ENCODE measurements around the gene TFEC. TPM values are rescaled to one million over a fixed set of nuclear protein-coding genes. Genes with fewer than 3 reads are reported as not detected.

The TFEC gene
- total and polyA plus RNA-seq, 2 experiments from 2014 or later, result not detected

DNA sequence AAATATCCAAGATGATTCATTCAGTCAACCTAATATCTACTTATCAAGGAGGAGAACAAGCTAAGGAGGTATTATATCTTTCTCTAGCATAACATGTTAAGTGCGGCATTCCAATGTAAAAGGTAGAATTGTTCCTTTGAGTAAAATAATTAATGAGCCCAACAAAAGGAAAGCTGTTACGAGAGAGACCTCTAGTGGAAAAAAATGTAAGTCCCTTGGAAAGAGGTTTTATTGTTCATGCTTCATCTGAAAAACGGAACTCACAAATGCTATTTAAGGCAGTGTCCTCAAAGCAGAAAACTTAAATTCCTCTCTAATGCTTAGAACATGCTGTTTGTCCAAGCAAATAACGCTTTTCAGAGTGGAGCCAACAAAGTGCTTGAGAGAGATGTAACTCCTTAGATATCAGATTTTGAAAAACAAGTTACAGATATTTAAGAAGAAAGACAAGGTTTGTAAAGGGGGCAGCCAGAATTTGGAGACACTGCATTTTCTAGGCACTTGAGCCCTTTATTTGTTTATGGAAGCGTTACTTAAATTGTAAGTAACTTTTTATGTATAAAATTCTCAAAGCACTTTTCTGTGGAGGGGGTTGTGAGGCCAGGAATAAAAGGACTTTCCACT lies 119.9 kb downstream of the TFEC start:
- TF ChIP-seq EZH2phosphoT487 (IDR thresholded peaks at IDR 0.05; ENCODE audit: unreplicated experiment) (no peak), STAT1 (IDR thresholded peaks at IDR 0.05; ENCODE audit: unreplicated experiment) (no peak)
- TF ChIP-seq, protein P1, sequence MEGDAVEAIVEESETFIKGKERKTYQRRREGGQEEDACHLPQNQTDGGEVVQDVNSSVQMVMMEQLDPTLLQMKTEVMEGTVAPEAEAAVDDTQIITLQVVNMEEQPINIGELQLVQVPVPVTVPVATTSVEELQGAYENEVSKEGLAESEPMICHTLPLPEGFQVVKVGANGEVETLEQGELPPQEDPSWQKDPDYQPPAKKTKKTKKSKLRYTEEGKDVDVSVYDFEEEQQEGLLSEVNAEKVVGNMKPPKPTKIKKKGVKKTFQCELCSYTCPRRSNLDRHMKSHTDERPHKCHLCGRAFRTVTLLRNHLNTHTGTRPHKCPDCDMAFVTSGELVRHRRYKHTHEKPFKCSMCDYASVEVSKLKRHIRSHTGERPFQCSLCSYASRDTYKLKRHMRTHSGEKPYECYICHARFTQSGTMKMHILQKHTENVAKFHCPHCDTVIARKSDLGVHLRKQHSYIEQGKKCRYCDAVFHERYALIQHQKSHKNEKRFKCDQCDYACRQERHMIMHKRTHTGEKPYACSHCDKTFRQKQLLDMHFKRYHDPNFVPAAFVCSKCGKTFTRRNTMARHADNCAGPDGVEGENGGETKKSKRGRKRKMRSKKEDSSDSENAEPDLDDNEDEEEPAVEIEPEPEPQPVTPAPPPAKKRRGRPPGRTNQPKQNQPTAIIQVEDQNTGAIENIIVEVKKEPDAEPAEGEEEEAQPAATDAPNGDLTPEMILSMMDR (conservative IDR thresholded peaks at IDR 0.05; ENCODE audit: low read depth in 2 of 2), result peak; percentile 68 to 82
- H3K27me3 ChIP-seq (ENCODE audit: insufficient read depth), result no peaks in the 10 kb centered on the region
- H3K27ac ChIP-seq (ENCODE audit: low read depth), result no peak overlapping the region
- Mint-ChIP-seq H3K4me3 (no peak overlapping the region), H3K4me1 (peaks cover 19% of the 10 kb centered on the region), H3K36me3 (ENCODE audit: low read depth) (no peaks in the 10 kb centered on the region), H3K27me3 (ENCODE audit: insufficient read depth, low read depth, poor library complexity) (peaks cover 2% of the 10 kb centered on the region), H3K27ac (no peak overlapping the region), H3K9me3 (no peaks in the 10 kb centered on the region)
- no peak overlapping the region for H3K4me2 ChIP-seq
- ATAC-seq (no peak), DNase-seq (ENCODE audit: low spot score) (peak; percentile 70)
- no peak overlapping the region for H3K4me3 ChIP-seq
- H3F3A ChIP-seq (replicated peaks; ENCODE audit: low read depth), result no peaks in the 10 kb centered on the region
- H3K36me3 ChIP-seq (ENCODE audit: insufficient read depth), result no peaks in the 10 kb centered on the region
- H3K9me2 ChIP-seq (ENCODE audit: insufficient read depth), result no peaks in the 10 kb centered on the region
- H4K20me1 ChIP-seq (replicated peaks; ENCODE audit: insufficient read depth), result no peaks in the 10 kb centered on the region
- no peak overlapping the region for H2AFZ ChIP-seq
- H3K79me2 ChIP-seq (replicated peaks; ENCODE audit: insufficient read depth), result no peaks in the 10 kb centered on the region
- H3K4me1 ChIP-seq (ENCODE audit: insufficient read depth), result peaks cover 22% of the 10 kb centered on the region

DNA sequence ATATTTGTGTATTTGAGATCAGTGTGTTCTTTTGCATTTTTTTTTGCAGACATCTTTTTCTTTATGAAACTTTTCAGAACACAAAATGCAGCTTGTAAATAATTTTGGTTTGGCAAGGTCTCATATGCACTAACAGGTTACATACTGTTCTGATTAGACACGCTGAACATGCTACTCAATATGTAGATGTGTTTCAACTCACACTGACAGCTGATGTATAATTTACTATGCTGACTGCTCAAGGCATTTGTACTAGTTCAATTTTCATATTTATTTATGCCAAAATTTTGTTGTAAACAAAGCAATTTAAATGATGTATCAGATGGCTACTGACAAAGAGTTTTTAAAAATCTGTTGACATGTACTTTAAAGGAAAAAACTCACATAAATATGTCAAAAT lies 123.8 kb downstream of the TFEC start:
- H3K4me3 Mint-ChIP-seq, result no peak overlapping the region
- no peak overlapping the region for H3K27ac ChIP-seq (ENCODE audit: low read depth)
- H3K27me3 ChIP-seq (ENCODE audit: insufficient read depth), result no peaks in the 10 kb centered on the region
- no peaks in the 10 kb centered on the region for H4K20me1 ChIP-seq (replicated peaks; ENCODE audit: insufficient read depth)
- no peaks in the 10 kb centered on the region for H3K79me2 ChIP-seq (replicated peaks; ENCODE audit: insufficient read depth)
- H3K36me3 Mint-ChIP-seq (ENCODE audit: low read depth), result no peaks in the 10 kb centered on the region
- DNase-seq (ENCODE audit: low spot score) (no peak), ATAC-seq (no peak)
- H3K9me3 Mint-ChIP-seq, result no peaks in the 10 kb centered on the region
- H3K36me3 ChIP-seq (ENCODE audit: insufficient read depth), result no peaks in the 10 kb centered on the region
- no peaks in the 10 kb centered on the region for H3K27me3 Mint-ChIP-seq (ENCODE audit: insufficient read depth, low read depth, poor library complexity)
- H2AFZ ChIP-seq, result no peak overlapping the region
- H3K4me3 ChIP-seq, result no peak overlapping the region
- peak overlapping the region; percentile 25; the same call in 1 of the 2 replicates for H3K4me2 ChIP-seq
- peaks cover 22% of the 10 kb centered on the region for H3K4me1 ChIP-seq (ENCODE audit: insufficient read depth)
- no peaks in the 10 kb centered on the region for H3F3A ChIP-seq (replicated peaks; ENCODE audit: low read depth)
- no peak overlapping the region for H3K27ac Mint-ChIP-seq
- H3K4me1 Mint-ChIP-seq, result peaks cover 17% of the 10 kb centered on the region
- no peaks in the 10 kb centered on the region for H3K9me2 ChIP-seq (ENCODE audit: insufficient read depth)
- TF ChIP-seq JUNB (IDR thresholded peaks at IDR 0.05; ENCODE audit: unreplicated experiment) (no peak), ZNF331 (CRISPR knock-in tag; IDR thresholded peaks at IDR 0.05; ENCODE audit: low read depth) (no peak), EZH2 (IDR thresholded peaks at IDR 0.05; ENCODE audit: low read depth, unreplicated experiment) (no peak), CREB1 (CRISPR knock-in tag; IDR thresholded peaks at IDR 0.05; ENCODE audit: low read depth) (no peak), NANOG (IDR thresholded peaks at IDR 0.05; ENCODE audit: borderline replicate concordance) (no peak), ZNF114 (CRISPR knock-in tag; IDR thresholded peaks at IDR 0.05) (no peak), POLR2AphosphoS5 (IDR thresholded peaks at IDR 0.05; ENCODE audit: low read depth) (no peak)
- TF ChIP-seq, protein P2, sequence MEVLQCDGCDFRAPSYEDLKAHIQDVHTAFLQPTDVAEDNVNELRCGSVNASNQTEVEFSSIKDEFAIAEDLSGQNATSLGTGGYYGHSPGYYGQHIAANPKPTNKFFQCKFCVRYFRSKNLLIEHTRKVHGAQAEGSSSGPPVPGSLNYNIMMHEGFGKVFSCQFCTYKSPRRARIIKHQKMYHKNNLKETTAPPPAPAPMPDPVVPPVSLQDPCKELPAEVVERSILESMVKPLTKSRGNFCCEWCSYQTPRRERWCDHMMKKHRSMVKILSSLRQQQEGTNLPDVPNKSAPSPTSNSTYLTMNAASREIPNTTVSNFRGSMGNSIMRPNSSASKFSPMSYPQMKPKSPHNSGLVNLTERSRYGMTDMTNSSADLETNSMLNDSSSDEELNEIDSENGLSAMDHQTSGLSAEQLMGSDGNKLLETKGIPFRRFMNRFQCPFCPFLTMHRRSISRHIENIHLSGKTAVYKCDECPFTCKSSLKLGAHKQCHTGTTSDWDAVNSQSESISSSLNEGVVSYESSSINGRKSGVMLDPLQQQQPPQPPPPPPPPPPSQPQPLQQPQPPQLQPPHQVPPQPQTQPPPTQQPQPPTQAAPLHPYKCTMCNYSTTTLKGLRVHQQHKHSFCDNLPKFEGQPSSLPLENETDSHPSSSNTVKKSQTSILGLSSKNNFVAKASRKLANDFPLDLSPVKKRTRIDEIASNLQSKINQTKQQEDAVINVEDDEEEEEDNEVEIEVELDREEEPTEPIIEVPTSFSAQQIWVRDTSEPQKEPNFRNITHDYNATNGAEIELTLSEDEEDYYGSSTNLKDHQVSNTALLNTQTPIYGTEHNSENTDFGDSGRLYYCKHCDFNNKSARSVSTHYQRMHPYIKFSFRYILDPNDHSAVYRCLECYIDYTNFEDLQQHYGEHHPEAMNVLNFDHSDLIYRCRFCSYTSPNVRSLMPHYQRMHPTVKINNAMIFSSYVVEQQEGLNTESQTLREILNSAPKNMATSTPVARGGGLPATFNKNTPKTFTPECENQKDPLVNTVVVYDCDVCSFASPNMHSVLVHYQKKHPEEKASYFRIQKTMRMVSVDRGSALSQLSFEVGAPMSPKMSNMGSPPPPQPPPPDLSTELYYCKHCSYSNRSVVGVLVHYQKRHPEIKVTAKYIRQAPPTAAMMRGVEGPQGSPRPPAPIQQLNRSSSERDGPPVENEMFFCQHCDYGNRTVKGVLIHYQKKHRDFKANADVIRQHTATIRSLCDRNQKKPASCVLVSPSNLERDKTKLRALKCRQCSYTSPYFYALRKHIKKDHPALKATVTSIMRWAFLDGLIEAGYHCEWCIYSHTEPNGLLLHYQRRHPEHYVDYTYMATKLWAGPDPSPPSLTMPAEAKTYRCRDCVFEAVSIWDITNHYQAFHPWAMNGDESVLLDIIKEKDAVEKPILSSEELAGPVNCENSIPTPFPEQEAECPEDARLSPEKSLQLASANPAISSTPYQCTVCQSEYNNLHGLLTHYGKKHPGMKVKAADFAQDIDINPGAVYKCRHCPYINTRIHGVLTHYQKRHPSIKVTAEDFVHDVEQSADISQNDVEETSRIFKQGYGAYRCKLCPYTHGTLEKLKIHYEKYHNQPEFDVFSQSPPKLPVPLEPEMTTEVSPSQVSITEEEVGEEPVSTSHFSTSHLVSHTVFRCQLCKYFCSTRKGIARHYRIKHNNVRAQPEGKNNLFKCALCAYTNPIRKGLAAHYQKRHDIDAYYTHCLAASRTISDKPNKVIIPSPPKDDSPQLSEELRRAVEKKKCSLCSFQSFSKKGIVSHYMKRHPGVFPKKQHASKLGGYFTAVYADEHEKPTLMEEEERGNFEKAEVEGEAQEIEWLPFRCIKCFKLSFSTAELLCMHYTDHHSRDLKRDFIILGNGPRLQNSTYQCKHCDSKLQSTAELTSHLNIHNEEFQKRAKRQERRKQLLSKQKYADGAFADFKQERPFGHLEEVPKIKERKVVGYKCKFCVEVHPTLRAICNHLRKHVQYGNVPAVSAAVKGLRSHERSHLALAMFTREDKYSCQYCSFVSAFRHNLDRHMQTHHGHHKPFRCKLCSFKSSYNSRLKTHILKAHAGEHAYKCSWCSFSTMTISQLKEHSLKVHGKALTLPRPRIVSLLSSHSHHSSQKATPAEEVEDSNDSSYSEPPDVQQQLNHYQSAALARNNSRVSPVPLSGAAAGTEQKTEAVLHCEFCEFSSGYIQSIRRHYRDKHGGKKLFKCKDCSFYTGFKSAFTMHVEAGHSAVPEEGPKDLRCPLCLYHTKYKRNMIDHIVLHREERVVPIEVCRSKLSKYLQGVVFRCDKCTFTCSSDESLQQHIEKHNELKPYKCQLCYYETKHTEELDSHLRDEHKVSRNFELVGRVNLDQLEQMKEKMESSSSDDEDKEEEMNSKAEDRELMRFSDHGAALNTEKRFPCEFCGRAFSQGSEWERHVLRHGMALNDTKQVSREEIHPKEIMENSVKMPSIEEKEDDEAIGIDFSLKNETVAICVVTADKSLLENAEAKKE (CRISPR knock-in tag; IDR thresholded peaks at IDR 0.05), result no peak
- TF ChIP-seq, protein P1 (conservative IDR thresholded peaks at IDR 0.05; ENCODE audit: low read depth in 2 of 2), result no peak

All from GM23338 (cell line).